G401 (cell line): ENCODE results near the gene SDHB. TPM values are rescaled to one million over a fixed set of nuclear protein-coding genes. Genes with fewer than 3 reads are reported as not detected.

ENCODE experiments used
- DNase-seq: peaks from one replicate; pipeline ENCODE4 v3.0.0-alpha.2; 2015; ENCODE audit warnings: low spot score
- in situ Hi-C: cut with HindIII; loops from 2 replicates; pipeline ENCODE4 v1.10.0; 2016; ENCODE audit warnings: low sequenced_read_pairs, mixed read lengths
- total RNA-seq: library from RNA; depleted of rRNA; stranded (reverse); fragments of >200 nt; shearing (Covaris generic); gene quantifications from 2 replicates; pipeline ENCODE4 v1.2.3, GENCODE V29; 2014

Gene SDHB
- total RNA-seq, 1 experiment from 2014 or later, result 192 TPM

DNA sequence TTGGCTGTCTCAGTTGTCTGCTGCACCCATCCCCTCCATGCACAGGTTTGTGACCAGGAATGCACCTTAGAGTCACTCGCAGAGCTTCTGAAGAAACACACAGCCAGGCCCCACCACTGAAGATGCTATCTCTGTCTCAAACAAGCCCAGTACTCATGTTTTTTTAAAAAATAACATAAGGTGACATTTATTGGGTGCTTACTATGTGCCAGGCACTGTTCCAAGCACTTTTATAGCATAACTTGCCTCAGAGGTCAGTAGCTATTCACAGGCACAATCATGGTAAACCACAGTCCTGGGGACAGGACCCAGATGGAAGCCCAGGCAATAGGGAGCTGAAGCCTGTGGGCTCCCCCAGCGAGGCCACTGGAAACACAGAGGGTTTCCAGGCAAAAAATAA is 33.3 kb downstream of the SDHB start:
- DNase-seq, result no peak
- in situ Hi-C loops, result no loop called here

DNA sequence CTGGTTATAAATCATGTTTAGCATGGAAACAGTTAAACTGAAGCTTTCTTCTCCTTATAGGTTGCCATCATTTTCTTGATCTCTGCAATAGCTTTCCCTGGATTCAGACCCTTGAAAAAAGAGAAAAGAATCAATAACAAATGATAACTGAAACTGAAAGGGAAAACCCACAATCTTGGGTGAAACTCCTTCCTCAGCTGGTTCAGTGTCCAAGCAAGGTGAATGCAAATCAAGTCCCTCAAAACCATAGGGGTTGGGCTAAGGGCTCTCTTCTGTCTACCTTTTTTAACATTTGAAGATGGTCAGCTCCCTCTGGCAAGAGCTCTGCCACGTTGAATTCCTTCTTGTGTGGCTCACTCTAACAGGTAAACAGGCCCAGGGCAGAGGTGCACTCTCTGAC is 35.0 kb downstream of the SDHB start:
- no peak for DNase-seq
- in situ Hi-C loops, result no loop called here

DNA sequence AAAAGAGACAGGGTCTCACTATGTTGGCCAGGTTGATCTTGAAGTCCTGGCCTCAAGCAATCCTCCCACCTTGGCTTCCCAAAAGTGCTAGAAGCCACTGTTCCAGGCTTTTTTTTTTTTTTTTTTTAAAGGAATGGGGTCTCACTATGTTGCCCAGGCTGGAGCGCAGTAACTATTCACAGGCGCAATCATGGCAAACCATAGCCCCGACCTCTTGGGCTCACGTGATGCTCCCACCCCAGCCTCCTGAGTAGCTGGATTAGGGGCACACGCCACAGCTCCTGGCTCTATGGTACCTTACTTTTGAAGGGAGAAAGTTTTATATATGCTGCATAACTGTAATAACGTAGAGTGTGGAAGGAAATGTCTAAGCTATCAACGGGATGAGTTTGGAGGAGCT is 36.4 kb downstream of the SDHB start:
- in situ Hi-C loops, result no loop called here
- no peak for DNase-seq

DNA sequence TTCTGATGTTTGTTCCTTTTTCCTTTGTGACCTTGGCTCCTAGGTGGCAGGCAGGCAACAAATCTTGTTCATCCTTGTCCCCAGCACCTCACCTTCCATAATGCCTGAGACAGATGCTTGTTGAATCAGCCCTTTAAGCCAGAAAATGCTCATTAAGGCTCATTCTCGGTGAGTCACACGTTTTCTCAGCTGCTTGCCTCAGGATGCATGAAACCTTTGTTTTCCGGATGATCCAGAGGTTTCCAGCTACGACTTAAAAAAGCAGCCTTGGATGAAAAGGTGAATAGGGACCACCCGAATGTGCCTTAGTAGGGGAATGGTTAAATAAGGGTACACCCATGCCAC is 37.5 kb downstream of the SDHB start:
- DNase-seq, result peak; percentile 40
- in situ Hi-C loops, result no loop called here

DNA sequence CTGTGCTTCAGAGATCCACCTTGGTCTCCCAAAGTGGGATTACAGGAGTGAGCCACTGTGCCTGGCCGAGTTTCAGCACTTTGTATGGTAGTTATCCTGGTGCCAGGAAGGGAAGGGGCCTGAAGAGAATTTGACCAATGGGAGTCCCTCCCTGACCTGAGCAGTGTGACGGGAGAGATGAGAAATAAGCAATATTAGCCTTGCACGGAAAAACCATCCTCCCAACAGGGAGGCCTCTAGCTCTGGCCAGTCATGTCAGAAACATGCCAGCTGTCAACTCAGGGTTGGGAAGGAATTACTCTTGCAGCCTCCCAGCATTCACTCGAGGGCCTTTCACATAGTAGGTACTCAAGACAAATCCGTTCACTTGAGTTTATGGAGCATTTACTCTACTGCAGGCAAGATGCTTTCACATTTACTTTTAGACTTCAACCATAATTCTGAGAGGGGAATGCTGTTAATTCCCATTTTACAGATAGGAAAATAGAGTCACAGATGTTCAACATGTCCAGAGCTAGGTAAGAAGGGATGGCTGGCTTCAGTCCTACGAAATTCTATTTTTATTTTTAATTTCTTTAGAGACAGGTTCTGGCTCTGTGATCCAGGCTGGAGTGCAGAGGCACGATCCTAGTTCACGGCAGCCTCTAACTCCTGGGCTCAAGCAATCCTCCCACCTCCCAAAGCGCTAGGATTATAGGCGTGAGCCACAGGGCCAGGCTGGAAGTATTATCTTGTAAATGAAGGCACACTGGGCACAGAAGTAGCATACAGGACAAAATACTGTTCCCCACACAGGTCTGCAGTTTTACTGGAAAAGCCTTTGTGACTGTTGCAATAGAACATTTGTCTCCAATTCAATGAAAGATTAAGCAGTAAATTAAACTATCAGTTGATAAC is 38.9 kb downstream of the SDHB start:
- no peak for DNase-seq
- in situ Hi-C loops, result no loop called here

DNA sequence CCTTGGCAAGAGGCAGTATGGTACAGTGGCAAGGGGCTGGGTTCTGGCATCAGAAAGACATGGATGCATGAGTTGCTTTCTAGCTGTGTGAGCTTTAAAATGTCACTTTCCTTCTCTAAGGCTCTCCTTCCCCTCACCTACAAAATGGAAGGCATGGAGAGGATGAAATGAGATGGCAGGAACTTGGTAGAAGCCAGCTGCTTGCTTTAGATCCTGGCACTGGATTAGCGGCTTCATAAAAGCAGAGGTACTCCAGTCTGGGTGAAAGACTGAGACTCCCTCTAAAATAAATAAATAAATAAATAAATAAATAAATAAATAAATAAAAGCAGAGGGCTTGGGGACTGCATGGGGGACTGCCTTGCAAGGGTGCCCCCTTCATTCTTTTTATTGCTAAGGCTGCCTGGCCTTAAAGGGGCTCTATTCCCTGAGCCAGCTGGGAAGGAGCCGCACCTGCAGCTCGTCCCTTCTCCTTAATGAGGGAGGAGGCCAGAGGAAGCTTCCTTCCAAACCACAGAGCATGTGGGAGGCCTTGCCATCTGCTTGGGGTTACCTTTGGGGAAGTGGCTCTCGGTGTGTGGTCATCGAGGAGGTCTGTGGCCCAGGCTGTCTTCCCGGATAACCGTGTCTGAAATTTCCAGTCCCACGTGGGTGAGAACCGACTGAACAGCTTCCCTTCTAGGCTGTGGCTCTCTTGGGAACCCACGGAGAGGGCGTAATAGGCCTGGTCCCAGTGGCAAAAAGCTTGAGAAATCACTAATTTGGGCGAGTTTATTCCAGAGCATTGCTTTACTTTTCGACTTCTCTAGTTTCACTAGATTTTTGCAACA is 40.1 kb downstream of the SDHB start:
- in situ Hi-C loops, result no loop called here

DNA sequence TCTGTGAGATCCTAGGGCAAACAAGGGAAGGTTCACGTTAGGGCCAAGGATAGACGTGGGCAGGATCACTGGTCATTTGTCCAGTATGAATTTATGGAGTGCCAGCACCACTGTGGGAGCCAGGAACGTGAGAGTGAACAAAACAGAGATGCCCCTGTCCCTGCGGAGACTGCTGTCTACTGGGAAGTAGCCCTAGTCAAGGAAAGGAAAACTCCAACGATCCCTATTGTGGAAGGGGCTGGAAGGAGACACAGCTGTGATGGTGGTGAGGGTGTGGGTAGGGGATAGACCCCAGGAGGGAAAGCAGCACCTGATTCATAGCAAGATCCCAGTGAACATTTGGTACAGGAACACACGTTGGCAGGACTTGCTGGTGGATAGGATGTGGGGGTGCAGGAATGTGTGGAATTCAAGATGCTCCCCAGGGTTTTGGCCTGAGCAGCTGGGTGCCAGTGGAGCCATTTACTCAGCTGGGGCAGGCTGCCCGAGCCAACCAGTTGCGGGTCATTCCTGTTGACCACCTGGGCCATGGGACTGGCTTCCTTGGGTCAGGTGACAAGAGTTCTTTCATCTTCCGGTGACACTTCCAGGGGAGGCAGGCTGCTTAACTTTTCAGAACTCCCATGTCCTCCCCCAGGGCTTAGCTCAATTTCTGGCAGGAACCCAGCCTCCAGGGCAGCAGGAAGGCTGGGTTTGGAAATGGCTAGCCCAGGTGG is 40.9 kb downstream of the SDHB start:
- in situ Hi-C loops, result no loop called here
- no peak for DNase-seq

More for the DNA sequence above, 40.1 kb downstream of the SDHB start:
- DNase-seq, result peak; percentile 76

DNA sequence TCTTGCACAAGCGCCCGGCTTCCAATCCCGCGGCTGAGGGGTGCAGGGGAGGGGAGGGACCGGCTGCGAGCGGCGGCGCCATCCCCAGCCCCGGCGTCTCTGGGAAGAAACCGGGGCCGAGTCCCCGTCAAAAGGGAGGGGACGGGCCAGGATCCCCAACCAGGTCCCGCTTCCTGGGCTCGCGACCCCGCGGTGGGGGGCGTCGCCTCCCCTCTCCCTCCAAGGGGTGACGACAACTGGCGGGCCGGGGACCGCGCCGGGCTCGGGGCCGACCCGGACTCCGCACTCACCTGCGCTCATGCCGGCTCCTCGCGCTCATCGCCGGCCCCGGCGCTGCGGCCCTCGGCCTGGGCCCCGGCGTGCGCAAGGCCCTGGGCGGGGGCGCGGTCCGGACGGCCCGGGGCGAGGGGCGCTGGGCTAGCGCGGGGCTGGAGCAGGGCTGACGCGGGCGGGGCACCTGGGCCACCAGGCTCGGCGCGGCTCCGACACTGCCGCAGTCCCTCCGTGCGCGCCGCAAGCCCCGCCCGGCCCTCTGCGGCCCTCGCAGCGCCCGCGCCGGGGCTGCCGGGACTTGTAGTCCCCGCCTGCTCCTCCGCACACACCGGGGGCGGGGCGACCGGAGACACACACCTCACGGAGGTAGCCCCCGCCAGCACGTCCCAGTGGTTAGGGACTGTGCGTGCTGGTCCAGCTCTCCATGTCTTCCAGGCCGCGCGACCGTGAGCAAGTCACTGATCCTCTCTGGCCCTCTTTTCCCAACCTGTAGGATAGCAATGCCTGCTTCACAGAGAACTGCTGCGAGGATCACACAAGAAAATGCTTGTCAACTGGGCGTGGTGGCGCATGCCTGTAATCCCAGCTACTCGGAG is 42.2 kb downstream of the SDHB start, which contains the start of gene ATP13A2:
ATP13A2 (minus strand) TSS at position 490 of the 869 bp plus-strand sequence; CDS start at position 300, 190 bp downstream.
- in situ Hi-C loops, result no loop called here
- peak; percentile 94 for DNase-seq

DNA sequence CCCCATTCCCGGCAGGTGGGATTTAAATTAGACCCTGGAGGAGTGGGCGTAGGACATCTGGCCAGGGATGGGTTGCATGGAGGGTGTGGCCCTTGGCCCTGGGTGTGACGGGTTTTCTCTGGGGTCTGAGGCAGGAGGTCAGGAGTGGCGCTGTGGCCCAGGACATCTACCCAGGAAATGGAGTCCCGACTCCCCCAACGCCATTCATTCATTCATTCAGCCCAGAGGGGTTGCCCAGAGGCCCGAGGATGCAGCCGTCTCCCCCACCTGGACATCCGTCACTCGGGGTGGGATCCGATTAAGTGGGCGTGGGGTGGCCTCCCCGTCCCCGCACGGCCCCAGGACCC is 42.8 kb downstream of the SDHB start:
- in situ Hi-C loops, result no loop called here
- no peak for DNase-seq

DNA sequence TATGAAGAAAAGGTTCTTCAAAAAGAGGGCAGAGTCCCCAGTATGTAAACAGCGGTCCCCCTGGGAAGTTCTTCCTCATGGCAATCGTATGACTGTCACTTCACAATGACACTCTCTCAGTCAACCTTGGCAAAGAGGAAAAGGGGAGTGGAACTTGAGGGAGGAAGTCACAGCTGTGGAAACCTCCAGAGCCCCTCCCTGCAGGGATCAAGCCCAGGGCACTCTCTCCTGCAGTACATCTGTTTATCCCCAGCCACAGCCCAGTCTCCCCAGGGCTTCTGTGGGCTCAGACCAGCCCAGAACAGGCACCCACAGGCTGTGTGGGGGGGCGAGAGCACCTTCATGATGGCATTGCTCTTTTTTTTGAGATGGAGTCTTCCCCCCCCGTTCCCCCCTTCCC is 44.1 kb downstream of the SDHB start:
- in situ Hi-C loops, result no loop called here
- DNase-seq, result no peak

DNA sequence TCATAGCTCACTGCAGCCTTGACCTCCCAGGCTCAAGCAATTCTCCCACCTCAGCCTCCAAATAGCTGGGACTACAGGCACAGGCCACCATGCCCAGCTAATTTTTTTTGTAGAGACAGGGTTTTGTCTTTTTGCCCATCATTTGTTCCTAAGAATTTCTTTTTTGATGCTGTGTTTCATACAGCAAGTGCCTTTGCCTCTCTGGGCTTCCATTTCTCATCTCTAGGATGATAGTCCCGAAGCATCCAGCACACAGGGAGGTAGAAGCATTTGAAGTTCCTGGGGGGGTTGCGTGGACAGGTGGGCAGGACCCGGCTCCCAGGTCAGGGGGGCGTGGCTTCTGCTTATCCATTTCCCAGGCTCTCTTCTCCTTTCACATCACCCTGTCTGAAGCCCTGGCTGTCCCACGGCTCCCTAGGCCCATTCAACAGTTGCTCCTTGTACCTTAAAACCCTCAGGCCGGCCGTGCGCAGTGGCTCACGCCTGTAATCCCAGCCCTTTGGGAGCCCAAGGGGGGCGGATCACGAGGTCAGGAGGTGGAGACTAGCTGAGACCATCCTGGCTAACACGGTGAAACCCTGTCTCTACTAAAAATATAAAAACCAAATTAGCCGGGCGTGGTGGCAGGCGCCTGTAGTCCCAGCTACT is 45.5 kb downstream of the SDHB start:
- no peak for DNase-seq
- in situ Hi-C loops, result no loop called here

DNA sequence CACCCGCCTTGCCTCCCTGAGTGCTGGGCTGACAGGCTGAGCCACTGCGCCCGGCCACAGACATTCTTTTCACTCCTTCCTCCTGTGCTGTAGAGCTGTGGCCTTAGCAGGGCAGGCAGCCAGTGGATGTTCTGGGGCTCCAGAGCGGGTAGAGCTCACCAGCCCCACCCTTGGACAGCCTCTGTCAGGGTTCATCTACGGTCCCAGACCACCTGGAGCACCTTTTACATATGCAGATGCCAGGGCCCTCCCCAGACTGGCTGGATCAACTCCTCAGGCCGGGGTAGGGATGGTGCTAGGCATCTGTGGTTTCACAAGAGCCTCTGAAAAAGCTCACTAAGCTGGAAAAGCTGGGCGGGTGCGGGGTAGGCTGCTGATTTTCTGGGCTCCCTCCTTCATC is 46.7 kb downstream of the SDHB start:
- no peak for DNase-seq
- in situ Hi-C loops, result no loop called here

DNA sequence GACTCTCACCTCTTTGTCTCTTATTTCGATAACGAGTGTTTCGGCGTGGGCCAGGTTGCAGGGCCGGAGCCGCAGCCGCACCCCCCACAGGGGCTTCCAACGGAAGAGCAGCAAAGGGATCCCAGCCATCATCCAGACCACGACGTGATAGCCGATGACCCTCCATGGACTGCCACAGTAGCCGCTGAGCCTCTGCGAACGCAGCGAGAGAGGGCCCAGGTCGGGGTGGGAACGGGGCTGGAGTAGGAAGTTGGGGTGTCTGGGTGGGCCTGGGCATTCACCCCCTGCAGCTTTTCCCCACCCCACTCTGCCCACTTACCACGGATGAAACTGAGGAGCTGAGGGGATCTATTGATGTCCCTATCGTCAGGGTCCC is 48.5 kb downstream of the SDHB start:
- in situ Hi-C loops, result no loop called here
- DNase-seq, result no peak

DNA sequence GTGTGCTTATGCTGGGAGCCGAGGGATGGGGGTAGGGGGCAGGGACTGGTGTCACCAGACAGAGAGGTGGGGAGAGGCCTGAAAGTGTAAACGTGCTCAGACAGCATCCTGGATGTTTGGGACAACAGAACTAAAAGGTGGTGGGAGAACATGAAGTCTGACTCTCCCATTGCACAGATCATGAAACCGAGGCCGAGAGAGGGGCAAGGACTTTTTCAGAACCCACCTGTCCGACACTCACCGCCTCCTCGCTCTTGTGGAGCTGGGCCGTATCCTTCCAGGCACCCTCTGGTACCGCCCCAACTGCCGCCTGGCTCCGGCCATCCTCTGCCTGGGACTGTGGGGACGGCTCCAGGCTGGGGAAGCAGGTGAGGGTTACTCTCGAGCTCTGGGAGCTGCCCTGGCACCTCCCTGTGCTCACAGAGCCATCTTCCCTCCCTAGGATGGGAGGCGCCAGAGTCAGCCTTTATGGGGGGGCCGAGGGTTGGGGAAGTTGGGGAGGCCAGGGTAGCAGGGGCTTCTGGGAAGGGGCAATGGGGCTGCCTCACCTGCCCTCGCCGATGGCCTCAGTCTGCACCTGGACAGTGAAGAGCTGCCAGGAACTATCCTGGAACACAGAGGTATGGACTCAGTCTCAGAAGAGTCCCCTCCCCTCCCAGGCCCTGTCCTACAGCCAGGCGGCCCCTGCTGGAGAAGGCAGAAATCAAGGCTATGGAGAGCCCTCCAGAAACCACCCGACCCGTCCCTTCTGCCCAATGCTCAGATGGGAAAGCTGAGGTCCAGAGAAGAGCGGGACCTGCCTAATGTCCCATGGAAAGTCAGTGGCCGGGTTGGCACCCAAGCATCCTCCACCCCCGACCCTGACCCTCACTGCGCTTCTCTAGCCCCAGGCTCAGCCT is 49.1 kb downstream of the SDHB start:
- in situ Hi-C loops, result no loop called here
- no peak for DNase-seq

DNA sequence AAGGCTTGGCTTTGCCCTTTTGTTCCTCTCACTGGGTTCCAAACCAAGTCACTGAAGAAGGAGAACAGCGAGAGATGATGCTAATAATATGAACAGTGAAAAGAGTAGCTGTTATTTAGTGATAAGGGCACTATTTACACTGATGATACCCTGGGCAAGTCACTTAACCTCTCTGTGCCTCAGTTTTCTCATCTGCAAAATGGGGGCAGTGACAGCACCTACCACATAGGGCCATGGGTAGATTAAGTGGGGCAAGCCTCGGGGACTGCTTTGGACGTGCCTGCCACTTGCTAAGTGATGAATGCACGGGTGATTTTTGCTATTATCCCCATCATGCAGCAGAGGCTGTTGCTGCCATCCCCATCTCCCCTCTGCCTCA is 51.3 kb downstream of the SDHB start:
- in situ Hi-C loops, result no loop called here
- DNase-seq, result no peak

DNA sequence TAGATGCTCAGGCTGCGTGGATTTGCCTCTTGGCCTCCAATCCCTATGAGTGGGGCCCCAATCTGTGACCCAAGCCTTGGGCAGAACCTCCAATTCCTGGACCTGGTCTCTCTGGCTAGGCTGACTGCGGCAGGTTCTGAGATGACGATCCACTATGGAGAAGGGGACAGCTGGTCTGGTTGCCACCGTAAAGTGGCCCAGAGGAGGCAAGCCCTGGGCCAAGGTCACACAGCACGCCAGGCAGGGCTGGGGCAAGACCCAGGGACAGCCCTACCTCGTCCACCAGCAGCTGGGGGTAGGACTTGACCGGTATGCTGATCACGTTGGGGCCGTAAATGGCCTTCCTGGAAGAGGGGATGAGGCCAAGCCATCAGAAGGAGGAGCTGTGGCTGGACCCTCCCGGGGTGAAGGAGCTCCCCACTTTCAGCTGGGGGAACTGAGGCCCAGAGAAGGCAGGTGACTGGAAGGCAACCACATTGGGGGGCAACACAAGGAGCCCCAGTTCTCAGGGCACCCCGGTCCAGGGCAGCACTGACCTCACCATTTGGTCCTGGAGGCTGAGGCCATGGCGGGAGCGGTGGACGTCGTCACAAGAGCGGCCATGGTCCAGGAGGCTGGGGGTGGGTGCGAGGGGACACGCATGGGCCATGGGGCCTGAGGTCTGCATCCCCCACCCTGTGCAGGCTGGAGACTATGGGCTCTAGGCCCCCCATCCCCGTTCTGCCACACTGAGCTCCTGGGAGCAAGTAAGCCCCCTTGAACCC is 51.9 kb downstream of the SDHB start:
- in situ Hi-C loops, result no loop called here
- DNase-seq, result no peak

DNA sequence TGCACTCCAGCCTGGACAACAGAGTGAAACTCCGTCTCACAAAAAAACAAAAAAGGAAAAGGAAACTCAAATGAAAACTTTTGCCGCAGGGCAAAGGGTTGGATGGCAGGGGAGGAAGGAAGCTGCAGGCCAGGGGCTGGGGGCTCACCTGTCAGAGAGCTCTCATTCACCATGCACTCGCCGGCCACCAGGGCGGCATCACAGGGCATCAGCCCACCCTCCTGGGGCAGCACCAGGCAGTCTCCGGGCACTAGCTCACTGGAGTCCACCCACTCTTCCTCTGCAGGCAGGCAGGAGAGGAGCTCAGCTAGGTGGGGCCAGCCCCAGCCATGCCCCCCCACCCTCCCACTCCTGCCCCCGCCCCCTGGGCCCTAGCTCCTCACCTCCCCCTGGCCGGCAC is 54.0 kb downstream of the SDHB start:
- DNase-seq, result no peak
- in situ Hi-C loops, result no loop called here
